Keratinocyte (primary cell): Measurements from ENCODE around the gene PITPNC1. TPM values are rescaled to one million over a fixed set of nuclear protein-coding genes. Genes with fewer than 3 reads are reported as not detected.

ENCODE experiments used
- DNase-seq: peaks from one replicate; pipeline ENCODE4 v3.0.0-alpha.2; 2011; ENCODE audit warnings: low read depth, missing footprints, low spot score
- FAIRE-seq: peaks from 2 replicates; lab custom pipeline; 2011; peaks lifted over from hg19 to GRCh38; lab: Jason Lieb, UNC
- H2AFZ ChIP-seq: 2 replicates; pipeline ENCODE4 v1.6.0; 2012; ENCODE audit warnings: low read length, control low read depth, inconsistent platforms; ENCODE audit not compliant: control insufficient read depth
- H3K27ac ChIP-seq: 2 replicates; pipeline ENCODE4 v1.5.1; 2011; ENCODE audit warnings: low read length; ENCODE audit not compliant: control insufficient read depth, insufficient read depth
- H3K27me3 ChIP-seq: 3 replicates; pipeline ENCODE4 v1.6.0; 2011; ENCODE audit warnings: low read length; ENCODE audit not compliant: control insufficient read depth, insufficient read depth; ENCODE audit errors: extremely low read depth
- H3K36me3 ChIP-seq, 2 experiments: 2 replicates in 1 of 2; 3 replicates in 1 of 2; pipeline ENCODE4 v1.5.1; 2011; ENCODE audit warnings: low read length in 2 of 2, mild to moderate bottlenecking in 1 of 2; ENCODE audit not compliant: control insufficient read depth in 2 of 2, insufficient read depth in 2 of 2; ENCODE audit errors: extremely low read depth in 1 of 2
- H3K4me1 ChIP-seq: 3 replicates; pipeline ENCODE4 v1.5.1; 2011; ENCODE audit warnings: low read length; ENCODE audit not compliant: control insufficient read depth, insufficient read depth; ENCODE audit errors: extremely low read depth
- H3K4me2 ChIP-seq: 3 replicates; pipeline ENCODE4 v1.6.0; 2011; ENCODE audit warnings: low read depth, low read length; ENCODE audit not compliant: control insufficient read depth, insufficient read depth; ENCODE audit errors: extremely low read depth
- H3K4me3 ChIP-seq, 3 experiments: fragments of 200-600 bp in 1 of 3; sonication (generic) in 1 of 3; 2 replicates in 2 of 3; 3 replicates in 1 of 3; pipeline ENCODE4 v1.5.1; 2011 to 2016; ENCODE audit warnings: low read length in 3 of 3, mild to moderate bottlenecking in 3 of 3, control low read depth in 2 of 3, inconsistent platforms in 1 of 3, low read depth in 1 of 3, mixed read lengths in 1 of 3, mixed run types in 1 of 3, moderate library complexity in 1 of 3; ENCODE audit not compliant: control insufficient read depth in 2 of 3, insufficient read depth in 2 of 3; ENCODE audit errors: extremely low read depth in 1 of 3
- H3K79me2 ChIP-seq: 2 replicates; pipeline ENCODE4 v1.6.0; 2012; ENCODE audit warnings: low read length; ENCODE audit not compliant: control insufficient read depth, insufficient read depth
- H3K9ac ChIP-seq: 3 replicates; pipeline ENCODE4 v1.6.0; 2011; ENCODE audit warnings: low read length; ENCODE audit not compliant: control insufficient read depth, insufficient read depth; ENCODE audit errors: extremely low read depth
- H3K9me1 ChIP-seq: 3 replicates; pipeline ENCODE4 v1.6.0; 2011; ENCODE audit warnings: low read length; ENCODE audit not compliant: control insufficient read depth, insufficient read depth; ENCODE audit errors: extremely low read depth
- H3K9me3 ChIP-seq: 2 replicates; pipeline ENCODE4 v1.5.1; 2012; ENCODE audit warnings: low read depth, low read length; ENCODE audit not compliant: control insufficient read depth
- H4K20me1 ChIP-seq: 3 replicates; pipeline ENCODE4 v1.6.0; 2011; ENCODE audit warnings: low read length; ENCODE audit not compliant: control insufficient read depth, insufficient read depth; ENCODE audit errors: extremely low read depth
- CTCF ChIP-seq, 3 experiments: IDR thresholded peaks in 1 of 3; conservative IDR thresholded peaks in 1 of 3; optimal IDR thresholded peaks in 1 of 3; 2 replicates in 2 of 3; 3 replicates in 1 of 3; pipeline versions ENCODE3 to v1.5.1; 2011; ENCODE audit warnings: low read length in 3 of 3, mild to moderate bottlenecking in 3 of 3, moderate library complexity in 2 of 3, control low read depth in 1 of 3, inconsistent platforms in 1 of 3; ENCODE audit not compliant: insufficient read depth in 2 of 3; ENCODE audit errors: extremely low read depth in 1 of 3
- EZH2 ChIP-seq: IDR thresholded peaks from one replicate; pipeline ENCODE4 v1.6.1; 2012; ENCODE audit warnings: inconsistent platforms, mild to moderate bottlenecking, low read length, moderate library complexity
- dilution Hi-C: fragments of 300-500 bp; cut with MboI; formaldehyde crosslinking; loops from one replicate; pipeline ENCODE4 v1.7.0; 2020; ENCODE audit warnings: low sequenced_read_pairs; ENCODE audit not compliant: extremely low pct_ligation_motif_present
- polyA plus RNA-seq, 5 experiments: library from polyadenylated mRNA; depleted of rRNA in 3 of 5; stranded (reverse) in 3 of 5; stranded (forward) in 1 of 5; unstranded in 1 of 5; fragments of >200 nt; gene quantifications; 1 replicate in 1 of 5; 2 replicates in 3 of 5; 3 replicates in 1 of 5; pipeline versions ENCODE4 v1.2.1 to v1.2.3, GENCODE V29; 2011 to 2012; ENCODE audit warnings: missing spikeins in 2 of 5, low read depth in 1 of 5, low replicate concordance in 1 of 5

PITPNC1 gene
- polyA plus RNA-seq, 1 donor (not counting 4 experiments of a cell fraction or from before 2014, with no cell fraction given) = 24.8 TPM

- TF ChIP-seq EZH2 (no peak), CTCF (optimal IDR thresholded peaks at IDR 0.05 in 1 of 3, IDR thresholded peaks at IDR 0.05 in 1 of 3, conservative IDR thresholded peaks at IDR 0.05 in 1 of 3; ENCODE audit: extremely low read depth in 1 of 3, insufficient read depth in 2 of 3, low read length in 3 of 3) (no peak)
- Histone ChIP-seq H3K79me2 (no peaks in the 10 kb centered on the region), H3K4me1 (no peaks in the 10 kb centered on the region), H3K4me3 (no peak overlapping the region), H4K20me1 (no peaks in the 10 kb centered on the region), H3K9me1 (no peaks in the 10 kb centered on the region), H3K4me2 (no peak overlapping the region), H3K27me3 (no peaks in the 10 kb centered on the region), H3K27ac (no peak overlapping the region), H3K36me3 (peaks cover 0 to 10% of the 10 kb centered on the region in 2 experiments), H3K9me3 (no peaks in the 10 kb centered on the region), H3K9ac (no peak overlapping the region), H2AFZ (no peak overlapping the region)
- FAIRE-seq (no peak), DNase-seq (no peak)
- dilution Hi-C loops = no loop called here
Observed at GRCh38 chr17:67655478-67656148, 278.5 kb downstream of the PITPNC1 start.

- Histone ChIP-seq H3K36me3 (peaks cover 0 to 10% of the 10 kb centered on the region in 2 experiments), H3K27ac (no peak overlapping the region), H2AFZ (no peak overlapping the region), H3K4me2 (no peak overlapping the region), H4K20me1 (no peaks in the 10 kb centered on the region), H3K4me1 (no peaks in the 10 kb centered on the region), H3K9me3 (no peaks in the 10 kb centered on the region), H3K79me2 (no peaks in the 10 kb centered on the region), H3K9me1 (no peaks in the 10 kb centered on the region), H3K4me3 (no peak overlapping the region), H3K9ac (no peak overlapping the region), H3K27me3 (no peaks in the 10 kb centered on the region)
- no peak for FAIRE-seq
- TF ChIP-seq CTCF (optimal IDR thresholded peaks at IDR 0.05 in 1 of 3, IDR thresholded peaks at IDR 0.05 in 1 of 3, conservative IDR thresholded peaks at IDR 0.05 in 1 of 3; ENCODE audit: extremely low read depth in 1 of 3, insufficient read depth in 2 of 3, low read length in 3 of 3) (no peak), EZH2 (no peak)
- dilution Hi-C loops = no loop called here
- DNase-seq = no peak
Observed at GRCh38 chr17:67656494-67657203, 279.6 kb downstream of the PITPNC1 start.
